Right cardiac atrium (tissue), 5 donors: ENCODE results near the gene P2RX1. TPM values are rescaled to one million over a fixed set of nuclear protein-coding genes. Genes with fewer than 3 reads are reported as not detected.

ENCODE experiments used
- ATAC-seq, 2 donors: fragments of 200-7000 bp; cut with Tn5 transposase; one replicate each; pipeline versions ENCODE4 v1.8.0 to v1.9.1; 2020; ENCODE audit warnings: moderate library complexity in 2 of 2, mild to moderate bottlenecking in 1 of 2
- DNase-seq, 3 donors: peaks; one replicate each; pipeline ENCODE4 v3.0.0-alpha.2; 2020
- H3K27ac ChIP-seq: one replicate; pipeline ENCODE4 v1.5.1; 2013; ENCODE audit warnings: mild to moderate bottlenecking, low read length, control low read depth, moderate library complexity
- H3K27me3 ChIP-seq: one replicate; pipeline ENCODE4 v1.6.1; 2013; ENCODE audit not compliant: control insufficient read depth, insufficient read depth
- H3K4me1 ChIP-seq: one replicate; pipeline ENCODE4 v1.6.1; 2013; ENCODE audit warnings: low read length; ENCODE audit not compliant: control insufficient read depth, insufficient read depth
- H3K4me3 ChIP-seq: one replicate; pipeline ENCODE4 v1.5.1; 2013; ENCODE audit warnings: low read length, control low read depth
- H3K9me3 ChIP-seq: one replicate; pipeline ENCODE4 v1.6.1; 2013; ENCODE audit warnings: low read length; ENCODE audit not compliant: control insufficient read depth
- WGBS: extraction: QIAGEN DNeasy Blood & Tissue Kit; methylation state at CpG from one replicate; pipeline ENCODE4 v1.1.7; 2013; 5-methylcytosine and 5-hydroxymethylcytosine counted together
- intact Hi-C, 4 donors: fragments of 100-400 bp; cut with DNase I; formaldehyde crosslinking; loops; one replicate each; pipeline versions ENCODE4 v1.11.0 to v1.14.0; 2022 to 2023
- polyA plus RNA-seq: library from polyadenylated mRNA; stranded (reverse); fragments of 200-250 nt; gene quantifications from one replicate; pipeline ENCODE4 v1.2.3, GENCODE V29; 2013
- total RNA-seq, 4 donors: library from RNA; stranded (reverse); fragmentation: NEBNext Ultra II Directional; extraction: Animal tissue kit (Norgen Biotek cat#: 25700); gene quantifications; one replicate each; pipeline ENCODE4 v1.2.1, GENCODE V29; 2021
- donor health status: healthy with polysubstance abuse.
- donor health status: DM: no; HTN: yes; CAD: no.
- donor health status: DM: no; HTN: no; CAD: no.
- donor health status: DM: no; HTN: yes; CAD: no; lungs with severe emphysema.
- donor health status: DM: yes; HTN: yes; CAD: no.

P2RX1 gene
- total and polyA plus RNA-seq, 5 donors, result 0.74 to 3.8 (median 1.3) TPM

- WGBS, result 67% methylated on average over 14 of the region's 14 CpGs
- Histone ChIP-seq H3K4me1 (peaks cover 4% of the 10 kb centered on the region), H3K9me3 (no peaks in the 10 kb centered on the region), H3K27ac (no peak overlapping the region), H3K27me3 (no peaks in the 10 kb centered on the region), H3K4me3 (no peak overlapping the region)
- DNase-seq (peak in 2 of 3 donors; percentile 59 to 60), ATAC-seq (no peak)
- intact Hi-C loops, result no loop called here
These were observed 31.0 kb downstream of the P2RX1 start for GRCh38 chr17:3885271-3885670.

- Histone ChIP-seq H3K9me3 (no peaks in the 10 kb centered on the region), H3K4me3 (no peak overlapping the region), H3K27me3 (no peaks in the 10 kb centered on the region), H3K4me1 (no peaks in the 10 kb centered on the region), H3K27ac (no peak overlapping the region)
- WGBS, result 94% methylated on average over 12 of the region's 12 CpGs
- intact Hi-C loops, result no loop called here
- DNase-seq (peak in 1 of 3 donors; percentile 13), ATAC-seq (no peak)
These were observed 32.1 kb downstream of the P2RX1 start for GRCh38 chr17:3884188-3884587.

GRCh38 chr17:3882276-3882675 is 34.0 kb downstream of the P2RX1 start:
- 83% methylated on average over 4 of the region's 4 CpGs for WGBS
- no peak overlapping the region for H3K27ac ChIP-seq
- H3K4me3 ChIP-seq, result no peak overlapping the region
- no peaks in the 10 kb centered on the region for H3K27me3 ChIP-seq
- ATAC-seq (no peak), DNase-seq (peak in 1 of 3 donors; percentile 27)
- no peaks in the 10 kb centered on the region for H3K9me3 ChIP-seq
- no peaks in the 10 kb centered on the region for H3K4me1 ChIP-seq
- intact Hi-C loops, result no loop called here

GRCh38 chr17:3880983-3881382 is 35.3 kb downstream of the P2RX1 start:
- DNase-seq (peak in 1 of 3 donors; percentile 20), ATAC-seq (no peak)
- Histone ChIP-seq H3K27me3 (no peaks in the 10 kb centered on the region), H3K4me1 (no peaks in the 10 kb centered on the region), H3K4me3 (no peak overlapping the region), H3K9me3 (no peaks in the 10 kb centered on the region), H3K27ac (no peak overlapping the region)
- WGBS, result 94% methylated on average over 7 of the region's 7 CpGs
- intact Hi-C loops, result no loop called here

GRCh38 chr17:3879591-3880417 is 36.5 kb downstream of the P2RX1 start:
- peak overlapping the region; percentile 27 for H3K27ac ChIP-seq
- H3K27me3 ChIP-seq, result no peaks in the 10 kb centered on the region
- intact Hi-C loops, result no loop called here
- no peak overlapping the region for H3K4me3 ChIP-seq
- H3K4me1 ChIP-seq, result no peaks in the 10 kb centered on the region
- DNase-seq (peak in 2 of 3 donors; percentile 57 to 71), ATAC-seq (peak; percentile 38 to 47)
- no peaks in the 10 kb centered on the region for H3K9me3 ChIP-seq
- 54% methylated on average over 25 of the region's 25 CpGs for WGBS

GRCh38 chr17:3879186-3879585 is 37.1 kb downstream of the P2RX1 start:
- intact Hi-C loops, result no loop called here
- Histone ChIP-seq H3K4me3 (no peak overlapping the region), H3K9me3 (no peaks in the 10 kb centered on the region), H3K27ac (peak overlapping the region; percentile 27), H3K4me1 (no peaks in the 10 kb centered on the region), H3K27me3 (no peaks in the 10 kb centered on the region)
- DNase-seq (peak; percentile 75 to 89 (median 84)), ATAC-seq (peak; percentile 78 to 79)
- WGBS, result 40% methylated on average over 5 of the region's 5 CpGs

GRCh38 chr17:3877220-3877619 is 39.0 kb downstream of the P2RX1 start:
- ATAC-seq, result no peak
- intact Hi-C loops, result no loop called here
- Histone ChIP-seq H3K4me1 (no peaks in the 10 kb centered on the region), H3K27me3 (no peaks in the 10 kb centered on the region), H3K27ac (no peak overlapping the region), H3K4me3 (no peak overlapping the region), H3K9me3 (no peaks in the 10 kb centered on the region)
- 53% methylated on average over 8 of the region's 8 CpGs for WGBS
- DNase-seq, result peak in 1 of 3 donors; percentile 29

GRCh38 chr17:3875317-3875716 is 40.9 kb downstream of the P2RX1 start:
- ATAC-seq (no peak), DNase-seq (peak in 1 of 3 donors; percentile 13)
- Histone ChIP-seq H3K27ac (no peak overlapping the region), H3K27me3 (no peaks in the 10 kb centered on the region), H3K9me3 (no peaks in the 10 kb centered on the region), H3K4me1 (peaks cover 2% of the 10 kb centered on the region), H3K4me3 (no peak overlapping the region)
- 91% methylated on average over 7 of the region's 7 CpGs for WGBS
- intact Hi-C loops, result no loop called here

- intact Hi-C loops, result loop anchor here in 1 of 4 donors (5.0 kb wide), 1 partner anchor 33 kb away; no protein-coding TSS in a partner anchor
- H3K27ac ChIP-seq, result no peak overlapping the region
These were observed 42.4 kb downstream of the P2RX1 start for GRCh38 chr17:3873862-3874261.

GRCh38 chr17:3870871-3871306 is 45.4 kb downstream of the P2RX1 start:
- no peaks in the 10 kb centered on the region for H3K27me3 ChIP-seq
- WGBS, result 16% methylated on average over 11 of the region's 11 CpGs
- H3K9me3 ChIP-seq, result no peaks in the 10 kb centered on the region
- H3K27ac ChIP-seq, result peak overlapping the region; percentile 84
- peak; percentile 86 to 90 for ATAC-seq
- peaks cover 2% of the 10 kb centered on the region for H3K4me1 ChIP-seq
- H3K4me3 ChIP-seq, result no peak overlapping the region
- peak; percentile 77 to 90 (median 89) for DNase-seq
- intact Hi-C loops, result loop anchor here in 1 of 4 donors (5.0 kb wide), 1 partner anchor 36 kb away; no protein-coding TSS in a partner anchor

More at GRCh38 chr17:3873862-3874261, 42.4 kb downstream of the P2RX1 start:
- peak in 1 of 3 donors; percentile 1 for DNase-seq
- ATAC-seq, result no peak
- 95% methylated on average over 10 of the region's 10 CpGs for WGBS
- H3K4me1 ChIP-seq, result peaks cover 2% of the 10 kb centered on the region
- no peaks in the 10 kb centered on the region for H3K27me3 ChIP-seq
- no peak overlapping the region for H3K4me3 ChIP-seq
- H3K9me3 ChIP-seq, result no peaks in the 10 kb centered on the region

GRCh38 chr17:3867606-3868005 is 48.7 kb downstream of the P2RX1 start:
- 79% methylated on average over 11 of the region's 11 CpGs for WGBS
- ATAC-seq (no peak), DNase-seq (peak in 1 of 3 donors; percentile 28)
- H3K27ac ChIP-seq, result no peak overlapping the region
- H3K4me3 ChIP-seq, result no peak overlapping the region
- intact Hi-C loops, result loop anchor here in 2 of 4 donors (5.0 to 10.0 kb wide), 2 partner anchors 45 to 137 kb away; no protein-coding TSS in a partner anchor
- no peaks in the 10 kb centered on the region for H3K9me3 ChIP-seq
- no peaks in the 10 kb centered on the region for H3K27me3 ChIP-seq
- peaks cover 2% of the 10 kb centered on the region for H3K4me1 ChIP-seq
